H1 (cell line): Measurements from ENCODE around the gene CIZ1. TPM values are rescaled to one million over a fixed set of nuclear protein-coding genes. Genes with fewer than 3 reads are reported as not detected.

Experiments used
- CTCF ChIA-PET: fragments of 300-600 bp; sonication (Branson Sonifier 250); formaldehyde crosslinking; loops from one replicate; lab custom pipeline; 2021; ENCODE audit not compliant: partially characterized antibody; lab: Charles Lee
- POLR2A ChIA-PET: fragments of 300-600 bp; sonication (Branson Sonifier 250); formaldehyde crosslinking; loops from one replicate; lab custom pipeline; 2021; ENCODE audit warnings: inconsistent platforms; ENCODE audit not compliant: partially characterized antibody; lab: Charles Lee
- DNase-seq, 2 experiments: peaks; one replicate each; pipeline versions ENCODE4 v3.0.0 to v3.0.0-alpha.2; 2010 to 2022; ENCODE audit warnings: low spot score in 2 of 2, low read depth in 1 of 2, mixed read lengths in 1 of 2
- FAIRE-seq: peaks from 2 replicates; lab custom pipeline; 2011; peaks lifted over from hg19 to GRCh38; lab: Jason Lieb, UNC
- H2AFZ ChIP-seq: 2 replicates; pipeline ENCODE4 v1.8.1; 2012; ENCODE audit warnings: low read length, inconsistent platforms
- H2AK5ac ChIP-seq: 2 replicates; pipeline ENCODE4 v1.6.1; 2013; ENCODE audit warnings: low read depth, low read length
- H2BK120ac ChIP-seq: replicated peaks from 2 replicates; pipeline ENCODE3; 2013; ENCODE audit warnings: low read depth, low read length, inconsistent platforms
- H2BK12ac ChIP-seq: 2 replicates; pipeline ENCODE4 v1.6.1; 2013; ENCODE audit warnings: low read depth, low read length
- H2BK15ac ChIP-seq: 2 replicates; pipeline ENCODE4 v1.6.1; 2013; ENCODE audit warnings: low read length
- H2BK20ac ChIP-seq: 2 replicates; pipeline ENCODE4 v1.6.1; 2013; ENCODE audit warnings: low read length
- H2BK5ac ChIP-seq: 2 replicates; pipeline ENCODE4 v1.6.1; 2013; ENCODE audit warnings: low read depth, low read length
- H3K14ac ChIP-seq: 2 replicates; pipeline ENCODE4 v1.6.1; 2013; ENCODE audit warnings: inconsistent platforms; ENCODE audit not compliant: insufficient read length
- H3K18ac ChIP-seq: 2 replicates; pipeline ENCODE4 v1.6.1; 2013; ENCODE audit warnings: low read length; ENCODE audit errors: extremely low read depth
- H3K23ac ChIP-seq: 2 replicates; pipeline ENCODE4 v1.6.1; 2013; ENCODE audit warnings: inconsistent platforms; ENCODE audit not compliant: insufficient read length
- H3K23me2 ChIP-seq: 2 replicates; pipeline ENCODE4 v1.6.1; 2013; ENCODE audit warnings: low read depth, low read length
- H3K27ac ChIP-seq: 2 replicates; pipeline ENCODE4 v1.6.1; 2011; ENCODE audit warnings: low read depth, low read length, inconsistent platforms
- H3K27me3 ChIP-seq, 4 experiments: replicated peaks in 1 of 4; 1 replicate in 1 of 4; 2 replicates in 3 of 4; pipeline versions ENCODE4 v1.6.1 to v1.8.1; 2011 to 2013; ENCODE audit warnings: low read length in 3 of 4, mild to moderate bottlenecking in 3 of 4, inconsistent platforms in 2 of 4, mixed read lengths in 2 of 4, moderate library complexity in 1 of 4; ENCODE audit not compliant: control insufficient read depth in 3 of 4, insufficient read depth in 3 of 4; ENCODE audit errors: extremely low read depth in 1 of 4
- H3K36me3 ChIP-seq, 4 experiments: 2 replicates each; pipeline versions ENCODE4 v1.6.1 to v1.8.1; 2011 to 2013; ENCODE audit warnings: mild to moderate bottlenecking in 4 of 4, low read length in 3 of 4, moderate library complexity in 2 of 4, control low read depth in 1 of 4, inconsistent platforms in 1 of 4; ENCODE audit not compliant: insufficient read depth in 4 of 4, control insufficient read depth in 2 of 4
- H3K4ac ChIP-seq: replicated peaks from 2 replicates; pipeline ENCODE3; 2013; ENCODE audit warnings: low read length, low read depth, mixed read lengths, inconsistent platforms; ENCODE audit not compliant: insufficient read length
- H3K4me1 ChIP-seq, 4 experiments: replicated peaks in 1 of 4; 1 replicate in 1 of 4; 2 replicates in 3 of 4; pipeline versions ENCODE4 v1.6.1 to v1.8.1; 2011 to 2013; ENCODE audit warnings: low read length in 3 of 4, inconsistent platforms in 2 of 4, mixed read lengths in 1 of 4; ENCODE audit not compliant: insufficient read depth in 4 of 4, control insufficient read depth in 3 of 4
- H3K4me2 ChIP-seq, 2 experiments: 2 replicates each; pipeline versions ENCODE4 v1.6.1 to v1.8.1; 2011 to 2013; ENCODE audit warnings: low read depth in 2 of 2, low read length in 2 of 2, control low read depth in 1 of 2, inconsistent platforms in 1 of 2, mild to moderate bottlenecking in 1 of 2; ENCODE audit not compliant: insufficient read depth in 1 of 2
- H3K4me3 ChIP-seq, 4 experiments: fragments of 200-600, 300-600 bp in 1 of 4; sonication (generic), shearing (Covaris generic), sonication (Bioruptor Twin) in 1 of 4; 2 replicates each; pipeline versions ENCODE4 v1.5.1 to v1.8.1; 2011 to 2016; ENCODE audit warnings: low read length in 4 of 4, low read depth in 3 of 4, control low read depth in 2 of 4, inconsistent platforms in 2 of 4, mild to moderate bottlenecking in 2 of 4, mixed read lengths in 1 of 4, moderate library complexity in 1 of 4; ENCODE audit not compliant: insufficient read depth in 2 of 4; ENCODE audit errors: extremely low read depth in 1 of 4
- H3K56ac ChIP-seq: replicated peaks from 2 replicates; pipeline ENCODE3; 2013; ENCODE audit warnings: low read depth, mild to moderate bottlenecking, mixed read lengths, low read length, inconsistent platforms; ENCODE audit not compliant: insufficient read length
- H3K79me1 ChIP-seq: 2 replicates; pipeline ENCODE4 v1.6.1; 2013; ENCODE audit warnings: low read depth, low read length, control low read depth
- H3K79me2 ChIP-seq, 2 experiments: 2 replicates each; pipeline versions ENCODE4 v1.6.1 to v1.8.1; 2012 to 2013; ENCODE audit warnings: low read length in 2 of 2, mild to moderate bottlenecking in 2 of 2, inconsistent platforms in 1 of 2; ENCODE audit not compliant: insufficient read depth in 2 of 2, control insufficient read depth in 1 of 2
- H3K9ac ChIP-seq, 4 experiments: replicated peaks in 1 of 4; 1 replicate in 1 of 4; 2 replicates in 3 of 4; pipeline versions ENCODE4 v1.6.1 to v1.8.1; 2011 to 2013; ENCODE audit warnings: low read depth in 3 of 4, low read length in 3 of 4, control low read depth in 2 of 4, mild to moderate bottlenecking in 2 of 4, moderate library complexity in 2 of 4, inconsistent platforms in 1 of 4; ENCODE audit errors: extremely low read depth in 1 of 4
- H3K9me3 ChIP-seq, 2 experiments: 2 replicates each; pipeline versions ENCODE4 v1.6.1 to v1.8.1; 2012 to 2013; ENCODE audit warnings: mild to moderate bottlenecking in 2 of 2, moderate library complexity in 2 of 2, control low read depth in 1 of 2, inconsistent platforms in 1 of 2, low read depth in 1 of 2, low read length in 1 of 2, mixed read lengths in 1 of 2; ENCODE audit not compliant: insufficient read depth in 2 of 2
- H4K20me1 ChIP-seq, 2 experiments: replicated peaks in 1 of 2; 2 replicates each; pipeline versions ENCODE3 to v1.8.1; 2011 to 2013; ENCODE audit warnings: inconsistent platforms in 2 of 2, low read length in 2 of 2, mild to moderate bottlenecking in 1 of 2; ENCODE audit not compliant: insufficient read depth in 2 of 2, control insufficient read depth in 1 of 2
- H4K5ac ChIP-seq: 2 replicates; pipeline ENCODE4 v1.6.1; 2013; ENCODE audit warnings: low read length, low read depth, mixed read lengths, inconsistent platforms; ENCODE audit not compliant: insufficient read length
- H4K8ac ChIP-seq: 2 replicates; pipeline ENCODE4 v1.8.0; 2013; ENCODE audit warnings: mild to moderate bottlenecking, moderate library complexity, low read length, inconsistent platforms; ENCODE audit not compliant: insufficient read depth; ENCODE audit errors: extremely low read depth
- H4K91ac ChIP-seq: replicated peaks from 2 replicates; pipeline ENCODE3; 2013; ENCODE audit warnings: low read length, mixed read lengths, inconsistent platforms; ENCODE audit not compliant: insufficient read length
- BACH1 ChIP-seq: IDR thresholded peaks from 2 replicates; pipeline ENCODE4 v1.6.1; 2012; ENCODE audit warnings: low read length, improper control_type of control experiment
- CHD1 ChIP-seq: IDR thresholded peaks from 2 replicates; pipeline ENCODE4 v1.6.1; 2012; ENCODE audit warnings: low read depth, low read length, improper control_type of control experiment
- CHD2 ChIP-seq: IDR thresholded peaks from 2 replicates; pipeline ENCODE4 v1.6.1; 2012; ENCODE audit warnings: low read length, improper control_type of control experiment
- CTBP2 ChIP-seq: IDR thresholded peaks from 2 replicates; pipeline ENCODE4 v1.7.0; 2011; ENCODE audit warnings: borderline replicate concordance, mild to moderate bottlenecking, moderate library complexity, mixed read lengths, low read length; ENCODE audit not compliant: insufficient read depth, insufficient read length
- FOSL1 ChIP-seq: IDR thresholded peaks from 2 replicates; pipeline ENCODE4 v1.6.1; 2011; ENCODE audit warnings: mild to moderate bottlenecking, low read depth, low read length, moderate library complexity; ENCODE audit not compliant: insufficient read depth
- KDM5A ChIP-seq: fragments of 200-600 bp; IDR thresholded peaks from 2 replicates; pipeline ENCODE4 v1.7.1; 2012; ENCODE audit warnings: mild to moderate bottlenecking, low read length, inconsistent platforms, mixed read lengths
- SIRT6 ChIP-seq: IDR thresholded peaks from one replicate; pipeline ENCODE4 v1.7.1; 2012; ENCODE audit warnings: low read length, inconsistent platforms
- SP1 ChIP-seq: IDR thresholded peaks from 2 replicates; pipeline ENCODE4 v1.6.1; 2011; ENCODE audit warnings: low read depth, low read length
- TAF7 ChIP-seq: optimal IDR thresholded peaks from 2 replicates; pipeline ENCODE3; 2011; ENCODE audit warnings: low read depth, mild to moderate bottlenecking, inconsistent platforms, low read length, moderate library complexity, borderline replicate concordance
- WGBS, 2 experiments: shearing (Covaris generic) in 1 of 2; methylation state at CpG; one replicate each; pipeline versions ENCODE4 v1.1.6 to v1.1.7; 2013 to 2015; ENCODE audit warnings: low lambda C conversion rate in 2 of 2, mixed read lengths in 2 of 2, inconsistent platforms in 1 of 2, low coverage in 1 of 2, missing lambda C conversion rate in 1 of 2; ENCODE audit not compliant: insufficient replicate concordance in 2 of 2, insufficient coverage in 1 of 2, insufficient read length in 1 of 2; ENCODE audit errors: extremely low coverage in 1 of 2, missing lambda C conversion rate in 1 of 2; 5-methylcytosine and 5-hydroxymethylcytosine counted together
- polyA plus RNA-seq, 7 experiments: library from polyadenylated mRNA; depleted of rRNA in 3 of 7; stranded (reverse) in 5 of 7; unstranded in 2 of 7; fragments of >200 nt in 5 of 7; fragments of 200-250 nt in 2 of 7; gene quantifications; 1 replicate in 5 of 7; 2 replicates in 1 of 7; 4 replicates in 1 of 7; pipeline versions ENCODE4 v1.2.1 to v1.2.3, GENCODE V29; 2011 to 2013; ENCODE audit warnings: missing spikeins in 2 of 7, mixed read lengths in 2 of 7
- total RNA-seq: library from RNA; stranded (reverse); fragmentation: NEBNext Ultra II Directional; extraction: Animal tissue kit (Norgen Biotek cat#: 25700); gene quantifications from 2 replicates; pipeline ENCODE4 v1.2.1, GENCODE V29; 2021

CIZ1 gene
- total and polyA plus RNA-seq, 2 of the 8 experiments (the other 6 are each of a cell fraction or from before 2014, with no cell fraction given) = 66.0 to 107 TPM

GRCh38 chr9:128138001-128138400 lies 53.4 kb downstream of the CIZ1 start:
- Histone ChIP-seq H3K56ac (no peak overlapping the region), H2AK5ac (no peak overlapping the region), H4K20me1 (no peaks in the 10 kb centered on the region), H2BK12ac (no peak overlapping the region), H3K27me3 (no peaks in the 10 kb centered on the region), H3K18ac (no peak overlapping the region), H3K4ac (no peak overlapping the region), H3K4me1 (no peaks in the 10 kb centered on the region), H2BK15ac (no peak overlapping the region), H4K5ac (no peak overlapping the region), H3K4me3 (no peak overlapping the region), H2AFZ (no peak overlapping the region), H4K91ac (no peak overlapping the region), H3K79me2 (no peaks in the 10 kb centered on the region), H3K23ac (no peak overlapping the region), H3K27ac (no peak overlapping the region), H3K14ac (no peak overlapping the region), H3K23me2 (no peaks in the 10 kb centered on the region), H2BK120ac (no peak overlapping the region), H3K9me3 (no peaks in the 10 kb centered on the region), H4K8ac (no peak overlapping the region), H3K4me2 (no peak overlapping the region), H2BK5ac (no peak overlapping the region), H3K79me1 (no peaks in the 10 kb centered on the region), H3K9ac (no peak overlapping the region), H3K36me3 (no peaks in the 10 kb centered on the region), H2BK20ac (no peak overlapping the region)
- CTCF ChIA-PET = interaction anchor here (1.9 to 2.3 kb wide), 3 partner anchors 8 to 20 kb away, joined by 8 to 11 read pairs (median 9); no protein-coding TSS in a partner anchor
- TF ChIP-seq KDM5A (no peak), CHD1 (no peak), CHD2 (no peak), SP1 (no peak), SIRT6 (no peak), BACH1 (no peak), CTBP2 (no peak), FOSL1 (no peak), TAF7 (no peak)
- 87% methylated on average over 3 of the region's 3 CpGs; no CpG with 5 or more reads in 1 of the 2 experiments for WGBS, 2 experiments
- no peak for FAIRE-seq
- no peak for DNase-seq
- POLR2A ChIA-PET = interaction anchor here (0.9 kb wide), 2 partner anchors 10 to 13 kb away, joined by 3 read pairs; no protein-coding TSS in a partner anchor
